Measurements from ENCODE around the gene PTCSC3. TPM values are rescaled to one million over a fixed set of nuclear protein-coding genes. Genes with fewer than 3 reads are reported as not detected.
A peak's percentile ranks its signal among the peaks of the same experiment; 100 is the strongest.

Gene PTCSC3
- total RNA-seq, 1 experiment from 2014 or later: not detected

DNA sequence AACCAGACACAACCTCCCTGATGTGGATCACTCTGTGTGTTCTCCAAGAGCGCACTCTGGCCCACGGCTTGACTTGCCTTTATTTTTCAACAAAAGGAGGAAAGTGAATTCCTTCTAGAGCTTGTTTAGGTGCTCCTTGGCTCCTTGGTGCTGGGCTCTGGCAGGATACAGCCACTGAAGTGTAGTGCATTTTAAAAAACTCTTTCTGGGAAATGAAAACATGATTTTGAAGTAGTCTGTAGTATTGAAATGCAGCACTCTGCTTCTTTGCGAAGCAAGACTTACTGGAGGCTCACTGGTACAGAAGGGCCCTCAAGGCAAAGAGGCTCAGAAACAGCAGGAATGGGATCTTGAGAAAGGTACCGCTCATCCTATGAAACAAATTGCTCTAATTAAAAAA is 81.6 kb downstream of the PTCSC3 start:
- no TSS peak for BruUV-seq (replicated peaks)
- CTCF ChIA-PET: no interaction called here
- peaks cover 15% of the 10 kb centered on the region for H3K4me1 Mint-ChIP-seq (ENCODE audit: low read depth, unreplicated experiment)

DNA sequence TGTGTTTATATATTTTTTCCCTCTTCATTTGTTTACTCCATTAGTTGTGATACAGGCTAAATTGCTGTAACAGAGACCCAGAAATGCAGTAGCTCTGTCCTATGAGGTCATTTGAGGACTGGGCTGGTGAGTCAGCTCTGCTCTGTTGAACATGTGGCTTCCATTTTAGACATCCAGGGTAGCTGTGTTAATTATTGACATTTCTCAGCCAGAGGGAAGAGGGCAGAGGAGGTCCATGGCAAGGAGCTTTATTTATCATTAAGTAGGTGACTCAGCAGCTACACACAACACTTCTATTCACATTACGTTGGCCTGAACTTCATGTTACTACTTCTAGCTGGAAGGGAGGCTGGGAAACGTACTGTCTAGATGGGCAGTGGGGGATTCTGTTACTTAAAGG is 85.4 kb downstream of the PTCSC3 start:
- H3K9me3 Mint-ChIP-seq (ENCODE audit: low read depth, unreplicated experiment): no peaks in the 10 kb centered on the region
- H3K27ac Mint-ChIP-seq (ENCODE audit: unreplicated experiment): peak overlapping the region; percentile 5
- no peak overlapping the region for H3K4me3 Mint-ChIP-seq (ENCODE audit: low read depth, unreplicated experiment)
- peak; percentile 76 for DNase-seq
- intact Hi-C loops (cut with micrococcal nuclease; ENCODE audit: unreplicated experiment): no loop called here
- H3K36me3 Mint-ChIP-seq (ENCODE audit: insufficient read depth, unreplicated experiment): no peaks in the 10 kb centered on the region
- no peaks in the 10 kb centered on the region for H3K27me3 Mint-ChIP-seq (ENCODE audit: unreplicated experiment)
- peaks cover 23% of the 10 kb centered on the region for H3K4me1 Mint-ChIP-seq (ENCODE audit: low read depth, unreplicated experiment)
- TF ChIP-seq, protein P1, sequence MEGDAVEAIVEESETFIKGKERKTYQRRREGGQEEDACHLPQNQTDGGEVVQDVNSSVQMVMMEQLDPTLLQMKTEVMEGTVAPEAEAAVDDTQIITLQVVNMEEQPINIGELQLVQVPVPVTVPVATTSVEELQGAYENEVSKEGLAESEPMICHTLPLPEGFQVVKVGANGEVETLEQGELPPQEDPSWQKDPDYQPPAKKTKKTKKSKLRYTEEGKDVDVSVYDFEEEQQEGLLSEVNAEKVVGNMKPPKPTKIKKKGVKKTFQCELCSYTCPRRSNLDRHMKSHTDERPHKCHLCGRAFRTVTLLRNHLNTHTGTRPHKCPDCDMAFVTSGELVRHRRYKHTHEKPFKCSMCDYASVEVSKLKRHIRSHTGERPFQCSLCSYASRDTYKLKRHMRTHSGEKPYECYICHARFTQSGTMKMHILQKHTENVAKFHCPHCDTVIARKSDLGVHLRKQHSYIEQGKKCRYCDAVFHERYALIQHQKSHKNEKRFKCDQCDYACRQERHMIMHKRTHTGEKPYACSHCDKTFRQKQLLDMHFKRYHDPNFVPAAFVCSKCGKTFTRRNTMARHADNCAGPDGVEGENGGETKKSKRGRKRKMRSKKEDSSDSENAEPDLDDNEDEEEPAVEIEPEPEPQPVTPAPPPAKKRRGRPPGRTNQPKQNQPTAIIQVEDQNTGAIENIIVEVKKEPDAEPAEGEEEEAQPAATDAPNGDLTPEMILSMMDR (IDR thresholded peaks at IDR 0.05; ENCODE audit: unreplicated experiment): no peak
- no TSS peak for BruUV-seq (replicated peaks)
- CTCF ChIA-PET: interaction anchor here (0.5 to 1.6 kb wide), 11 partner anchors 10 to 514 kb away, joined by 3 to 22 read pairs (median 3); partner anchors contain the start of gene MBIP

More for the DNA sequence above, 81.6 kb downstream of the PTCSC3 start:
- H3K36me3 Mint-ChIP-seq (ENCODE audit: insufficient read depth, unreplicated experiment): no peaks in the 10 kb centered on the region
- no peak overlapping the region for H3K4me3 Mint-ChIP-seq (ENCODE audit: low read depth, unreplicated experiment)
- no peaks in the 10 kb centered on the region for H3K27me3 Mint-ChIP-seq (ENCODE audit: unreplicated experiment)
- no peaks in the 10 kb centered on the region for H3K9me3 Mint-ChIP-seq (ENCODE audit: low read depth, unreplicated experiment)
- intact Hi-C loops (cut with micrococcal nuclease; ENCODE audit: unreplicated experiment): no loop called here
- no peak for DNase-seq
- TF ChIP-seq, protein P1 (IDR thresholded peaks at IDR 0.05; ENCODE audit: unreplicated experiment): no peak
- H3K27ac Mint-ChIP-seq (ENCODE audit: unreplicated experiment): no peak overlapping the region

DNA sequence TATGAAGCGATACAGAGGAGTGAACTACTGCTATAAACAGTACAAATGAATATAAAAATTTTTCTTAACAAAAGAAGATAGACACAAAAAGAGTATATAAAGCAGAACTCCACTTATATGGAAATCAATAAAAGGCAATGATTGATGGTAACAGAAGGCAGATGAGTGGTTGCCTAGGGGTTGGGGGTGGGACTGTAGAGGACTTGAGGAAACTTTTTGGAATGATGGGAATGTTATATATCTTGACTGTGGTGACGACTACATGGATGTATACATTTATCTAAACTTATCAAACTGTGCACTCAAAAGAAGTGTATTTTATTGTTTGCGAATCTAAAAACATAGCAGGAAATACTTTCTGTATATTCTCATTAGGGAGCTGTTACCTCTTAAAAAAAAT is 89.1 kb downstream of the PTCSC3 start:
- Mint-ChIP-seq H3K9me3 (ENCODE audit: low read depth, unreplicated experiment) (no peaks in the 10 kb centered on the region), H3K4me1 (ENCODE audit: low read depth, unreplicated experiment) (peaks cover 23% of the 10 kb centered on the region), H3K36me3 (ENCODE audit: insufficient read depth, unreplicated experiment) (no peaks in the 10 kb centered on the region), H3K27ac (ENCODE audit: unreplicated experiment) (no peak overlapping the region), H3K4me3 (ENCODE audit: low read depth, unreplicated experiment) (no peak overlapping the region), H3K27me3 (ENCODE audit: unreplicated experiment) (no peaks in the 10 kb centered on the region)
- no peak for DNase-seq
- TF ChIP-seq, protein P1 (IDR thresholded peaks at IDR 0.05; ENCODE audit: unreplicated experiment): no peak
- CTCF ChIA-PET: no interaction called here
- BruUV-seq (replicated peaks): no TSS peak
- intact Hi-C loops (cut with micrococcal nuclease; ENCODE audit: unreplicated experiment): no loop called here

DNA sequence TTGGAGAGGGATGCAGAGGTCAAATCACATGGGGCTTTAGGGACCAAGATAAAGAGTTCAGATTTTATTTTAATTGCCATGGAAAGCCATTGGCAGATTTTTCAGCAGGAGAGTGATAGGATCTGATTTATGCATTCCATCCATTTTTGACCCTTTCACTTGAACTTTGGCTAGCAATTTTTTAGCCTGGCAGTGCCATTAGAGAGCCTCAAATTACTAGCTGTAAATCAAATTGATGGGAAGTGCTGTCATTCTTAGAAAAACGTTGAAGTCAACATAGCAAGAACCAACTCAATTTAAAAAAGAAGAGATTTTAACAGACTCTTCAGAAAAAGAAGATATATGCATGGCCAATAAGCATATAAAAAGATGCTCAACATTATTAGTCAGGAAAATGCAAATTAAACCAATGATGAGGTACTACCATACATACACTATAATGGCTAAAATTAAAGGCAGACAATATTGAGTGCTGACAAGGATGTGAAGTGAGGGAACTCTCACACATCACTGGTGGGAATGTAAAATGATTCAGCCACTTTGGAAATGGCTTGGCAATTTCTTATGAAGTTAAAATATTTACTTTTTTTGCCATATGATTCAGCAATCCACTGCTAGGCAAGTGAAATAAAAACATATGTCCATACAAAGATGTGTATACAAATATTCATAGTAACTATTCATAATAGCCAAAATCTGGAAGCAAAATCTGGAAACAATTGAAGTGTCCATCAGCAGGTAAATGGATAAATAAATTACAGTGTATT is 89.7 kb downstream of the PTCSC3 start:
- intact Hi-C loops (cut with micrococcal nuclease; ENCODE audit: unreplicated experiment): no loop called here

More for the DNA sequence above, 89.7 kb downstream of the PTCSC3 start:
- Mint-ChIP-seq H3K4me3 (ENCODE audit: low read depth, unreplicated experiment) (no peak overlapping the region), H3K27me3 (ENCODE audit: unreplicated experiment) (no peaks in the 10 kb centered on the region), H3K27ac (ENCODE audit: unreplicated experiment) (no peak overlapping the region), H3K9me3 (ENCODE audit: low read depth, unreplicated experiment) (no peaks in the 10 kb centered on the region), H3K36me3 (ENCODE audit: insufficient read depth, unreplicated experiment) (no peaks in the 10 kb centered on the region), H3K4me1 (ENCODE audit: low read depth, unreplicated experiment) (peaks cover 21% of the 10 kb centered on the region)
- TF ChIP-seq, protein P1 (IDR thresholded peaks at IDR 0.05; ENCODE audit: unreplicated experiment): no peak
- no peak for DNase-seq
- no TSS peak for BruUV-seq (replicated peaks)
- CTCF ChIA-PET: no interaction called here

Measured in Calu3 (cell line).